HL-60/S4 treated with phorbol 12-myristate 13-acetate at 8.2 ng/mL for 4 days and 3 days (cell line): ENCODE measurements around the gene CHI3L1.

ENCODE experiments used
- in situ Hi-C: fragments of 300-500 bp; cut with MboI; formaldehyde crosslinking; loops from 2 replicates; pipeline ENCODE4 v1.15.0; 2022; ENCODE audit warnings: low sequenced_read_pairs

CHI3L1 gene

DNA sequence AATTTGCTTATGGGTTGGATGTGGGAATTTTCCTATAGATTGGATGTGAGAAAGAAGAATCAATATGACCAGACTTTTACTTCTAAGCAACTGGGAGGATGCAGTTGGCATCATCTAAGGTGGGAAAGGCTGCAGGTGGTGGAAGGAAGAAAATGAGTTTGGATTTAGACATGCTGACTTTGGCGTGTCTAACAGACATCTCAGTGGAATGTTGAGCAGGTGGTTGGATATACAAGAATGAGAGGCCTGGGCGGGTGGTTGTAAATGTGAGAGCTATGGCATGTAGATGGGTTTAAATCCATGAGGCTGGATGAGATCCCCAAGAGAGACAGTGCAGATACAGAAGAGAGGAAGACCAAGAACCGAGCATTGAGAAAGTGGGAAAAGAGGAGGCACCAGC lies 48.4 kb downstream of the CHI3L1 start:
- in situ Hi-C loops: no loop called here

DNA sequence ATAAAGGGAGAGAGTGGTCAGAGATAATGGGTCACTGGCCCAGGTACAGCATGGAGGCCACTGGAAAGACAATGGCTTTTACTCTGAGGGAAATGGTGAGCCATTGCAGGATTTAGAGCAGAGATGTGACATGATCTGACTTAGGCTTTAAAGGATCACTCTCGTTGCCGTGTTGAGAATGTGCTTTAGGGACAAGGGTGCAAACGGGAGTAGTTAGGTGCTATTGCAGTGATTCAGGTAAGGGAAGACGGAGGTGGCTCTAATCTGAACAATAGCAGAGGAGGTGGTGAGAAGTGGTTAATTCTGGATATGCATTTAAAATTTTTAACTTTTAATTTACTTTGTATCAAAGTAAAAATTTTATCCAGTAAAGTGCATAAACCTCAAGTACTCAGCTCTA lies 49.2 kb downstream of the CHI3L1 start:
- in situ Hi-C loops: no loop called here

DNA sequence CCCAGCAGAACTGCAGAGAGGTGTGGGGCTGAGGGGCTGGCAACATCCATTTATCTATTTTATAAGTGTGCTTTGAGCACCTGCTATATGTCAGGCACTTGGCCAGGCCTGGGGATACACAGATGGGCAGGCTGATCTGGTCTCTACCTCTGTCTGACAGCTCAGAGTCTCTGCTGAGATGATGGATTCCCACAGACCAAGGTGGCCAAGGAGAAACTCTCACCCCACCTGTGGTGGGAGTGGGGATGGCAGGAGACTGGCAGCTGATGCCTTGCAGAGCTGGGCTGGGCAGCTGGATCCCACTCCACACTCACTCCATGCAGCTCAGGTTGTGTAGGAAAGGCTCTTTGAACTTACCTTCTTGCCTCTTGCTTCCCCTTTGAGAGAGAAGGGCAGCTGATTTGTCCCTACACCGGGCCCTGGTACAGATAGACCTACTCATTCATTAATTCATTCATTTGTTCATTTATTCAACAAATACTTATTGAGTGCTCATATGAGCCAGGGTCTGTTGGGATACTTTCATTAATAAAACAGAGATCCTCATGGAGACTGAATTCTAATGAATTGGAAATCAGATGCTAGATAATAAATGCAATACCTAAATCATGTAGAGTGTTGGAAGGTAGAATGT lies 50.0 kb downstream of the CHI3L1 start:
- in situ Hi-C loops: no loop called here

DNA sequence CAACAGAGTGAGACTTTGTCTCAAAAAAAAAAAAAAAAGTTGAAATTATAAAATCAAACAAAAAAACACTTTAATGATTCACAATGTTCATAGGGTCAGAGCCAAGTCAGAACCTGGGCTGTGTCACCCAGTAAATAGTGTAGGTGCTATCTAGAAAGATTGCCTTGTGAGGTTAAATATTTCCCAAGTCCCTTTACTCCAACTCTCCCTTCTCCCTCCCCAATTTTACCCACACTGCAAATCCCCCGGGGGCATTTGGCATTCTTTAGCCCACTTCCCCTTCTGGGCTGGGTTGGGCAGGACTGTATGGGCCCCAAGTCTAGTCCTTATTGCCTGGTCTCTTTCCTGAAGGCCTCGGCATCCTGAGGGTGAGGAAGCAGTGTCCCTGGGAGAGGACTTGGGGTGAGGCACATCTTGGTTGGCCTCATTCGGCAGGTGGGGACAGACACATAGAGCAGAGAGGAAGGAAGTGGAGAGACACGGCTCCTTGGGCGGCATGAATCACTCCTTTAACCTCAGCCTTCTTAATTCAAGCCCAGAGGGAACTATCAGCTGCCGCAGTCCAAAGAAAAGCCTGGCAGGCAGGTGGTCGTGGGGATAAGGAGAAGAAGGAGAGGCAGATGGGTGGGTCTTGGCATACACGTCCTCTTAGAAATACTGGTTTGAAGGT lies 50.7 kb downstream of the CHI3L1 start:
- in situ Hi-C loops: no loop called here

DNA sequence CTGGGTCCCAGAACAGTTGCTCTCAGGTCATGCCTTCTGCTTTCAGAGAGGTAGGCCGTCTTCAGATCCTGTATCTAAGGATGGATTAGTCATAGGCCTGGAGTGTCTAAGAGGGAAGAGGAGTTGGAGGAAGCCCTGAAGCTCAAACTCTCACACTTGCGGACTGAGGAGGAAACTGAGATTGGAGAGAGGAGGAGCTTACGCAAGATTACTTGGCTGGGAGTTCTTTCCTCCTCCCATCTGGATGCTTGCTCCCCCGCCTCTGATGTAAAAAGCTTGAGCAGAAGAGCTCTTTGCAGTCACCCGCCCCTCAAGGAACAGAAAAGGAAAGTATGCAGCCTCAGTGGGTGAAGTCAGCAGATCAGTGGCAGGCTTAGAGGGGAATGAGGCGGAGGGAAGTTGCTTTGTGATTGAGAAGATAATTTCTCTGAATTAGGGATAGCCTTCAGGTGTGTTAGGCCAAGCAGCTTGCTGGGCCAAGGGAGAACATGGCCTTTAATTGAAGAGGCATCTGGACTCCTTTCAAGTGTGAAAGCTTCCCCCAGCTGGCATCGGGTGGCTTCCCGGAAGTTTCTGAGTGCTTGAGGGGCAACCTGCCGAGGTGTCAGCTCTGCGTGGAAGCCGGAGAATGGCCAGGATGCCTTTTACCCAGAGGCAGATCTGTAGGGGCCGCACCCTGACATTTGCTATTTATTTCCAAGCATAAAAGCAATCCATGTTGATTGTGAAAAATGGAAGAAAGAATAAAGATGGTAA lies 52.4 kb downstream of the CHI3L1 start:
- in situ Hi-C loops: no loop called here

DNA sequence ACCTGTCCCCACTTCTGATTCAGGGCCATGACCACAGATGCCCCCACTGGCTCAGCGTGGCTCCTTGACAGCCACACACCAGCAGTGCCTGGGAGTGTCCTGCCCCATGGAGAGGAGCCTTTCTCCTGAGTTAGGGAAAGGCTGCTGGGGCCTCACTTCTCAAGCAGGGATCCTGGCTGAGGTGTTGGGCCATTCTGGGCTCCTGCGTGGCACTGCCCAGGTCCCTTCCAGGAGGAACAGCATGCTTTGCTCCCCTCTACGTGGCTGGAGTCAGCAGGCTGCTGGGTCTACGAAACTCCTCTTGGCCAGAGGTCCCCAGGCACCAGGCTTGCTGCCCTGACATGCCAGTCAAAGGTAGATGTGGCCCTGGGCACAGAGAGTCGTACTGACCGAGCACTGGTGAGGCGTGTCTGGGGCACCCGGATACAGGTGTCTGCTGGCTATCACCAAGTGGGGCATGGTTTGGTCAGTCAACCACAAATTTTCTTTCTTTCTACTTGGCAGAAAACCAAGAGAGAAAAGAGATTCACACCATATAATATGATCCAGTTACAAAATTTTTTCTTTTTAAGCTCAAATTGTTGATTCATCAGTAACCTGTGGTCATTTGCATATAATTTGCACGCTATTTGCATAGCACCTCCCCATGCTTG lies 54.8 kb downstream of the CHI3L1 start:
- in situ Hi-C loops: no loop called here

DNA sequence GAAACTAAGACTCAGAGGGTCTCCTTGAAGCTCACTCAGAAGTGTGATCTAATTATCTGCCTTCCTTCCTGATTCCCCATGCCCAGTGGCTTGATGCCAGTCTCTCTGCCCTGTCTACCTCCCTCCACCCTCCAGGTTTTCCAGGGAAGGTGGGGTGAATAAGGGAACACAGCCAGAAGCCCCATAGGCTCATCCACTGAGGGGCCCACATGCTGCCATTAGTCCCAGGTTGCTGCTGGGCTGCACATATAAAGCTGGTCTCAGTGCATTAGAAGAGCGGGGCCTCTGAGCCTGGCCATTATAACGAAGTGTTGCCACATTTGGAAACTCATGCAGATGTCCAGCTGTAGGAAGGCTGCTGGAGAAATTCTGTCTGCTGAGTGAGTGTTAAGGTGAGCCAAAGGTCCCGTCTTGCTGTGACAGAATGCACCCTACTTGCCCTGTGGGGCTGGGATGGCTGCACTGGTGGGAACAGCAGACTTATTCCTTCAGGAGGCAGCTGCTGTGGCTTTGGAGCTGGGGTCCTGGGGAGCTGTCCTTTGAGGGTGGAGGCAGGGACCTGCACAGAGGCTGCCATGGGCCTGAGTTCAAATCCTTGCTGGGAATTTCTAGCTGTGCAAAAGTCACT lies 56.0 kb downstream of the CHI3L1 start:
- in situ Hi-C loops: no loop called here

DNA sequence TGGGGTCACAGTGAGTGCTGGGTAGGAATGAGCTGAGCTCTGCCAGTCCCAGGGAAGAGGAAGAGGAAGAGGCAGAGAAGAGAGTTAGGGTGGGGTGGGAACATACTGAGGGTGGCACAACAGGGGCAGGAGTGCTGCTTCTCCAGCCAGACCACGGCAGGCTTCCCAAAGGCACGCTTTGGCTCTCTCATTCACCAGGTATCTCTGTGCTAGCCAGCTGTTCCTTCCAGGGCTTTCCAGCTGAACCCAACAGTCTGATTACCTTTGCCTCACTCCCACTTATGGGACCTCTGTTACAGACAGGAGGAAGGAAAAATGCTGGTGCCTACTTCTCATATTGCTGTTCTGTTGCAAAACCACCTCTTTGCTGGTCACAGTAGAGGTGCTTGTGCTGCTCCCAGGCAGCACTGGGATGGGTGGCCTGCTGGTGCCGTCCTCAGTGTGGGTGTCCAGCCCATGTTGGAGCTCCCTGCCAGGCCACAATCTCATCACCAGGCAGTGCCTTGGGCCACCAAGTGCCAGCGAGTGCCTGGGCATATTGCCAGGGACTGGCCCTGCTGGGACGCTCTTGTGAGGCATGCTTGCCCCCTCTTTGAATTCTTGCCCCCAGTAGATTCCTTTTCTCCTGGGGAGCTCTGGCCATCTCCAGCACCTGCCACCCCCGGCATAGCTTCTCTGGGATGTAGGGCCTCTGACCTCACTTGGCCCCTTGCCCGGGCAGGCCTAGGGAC lies 56.8 kb downstream of the CHI3L1 start:
- in situ Hi-C loops: loop anchor here (10.0 kb wide), 2 partner anchors 85 to 95 kb away; no protein-coding TSS in a partner anchor
